GM21619 (cell line): ENCODE results near the gene HSD17B1.
"Not testable (repeated sequence)": the region's sequence is repeated elsewhere in the genome, so short reads cannot be mapped to it uniquely, and the experiment has no call there.

ENCODE experiments used
- ATAC-seq: cut with Tn5 transposase; IDR thresholded peaks from one replicate; pipeline ENCODE4 v1.9.1; 2021; ENCODE audit not compliant: unreplicated experiment

HSD17B1 gene

DNA sequence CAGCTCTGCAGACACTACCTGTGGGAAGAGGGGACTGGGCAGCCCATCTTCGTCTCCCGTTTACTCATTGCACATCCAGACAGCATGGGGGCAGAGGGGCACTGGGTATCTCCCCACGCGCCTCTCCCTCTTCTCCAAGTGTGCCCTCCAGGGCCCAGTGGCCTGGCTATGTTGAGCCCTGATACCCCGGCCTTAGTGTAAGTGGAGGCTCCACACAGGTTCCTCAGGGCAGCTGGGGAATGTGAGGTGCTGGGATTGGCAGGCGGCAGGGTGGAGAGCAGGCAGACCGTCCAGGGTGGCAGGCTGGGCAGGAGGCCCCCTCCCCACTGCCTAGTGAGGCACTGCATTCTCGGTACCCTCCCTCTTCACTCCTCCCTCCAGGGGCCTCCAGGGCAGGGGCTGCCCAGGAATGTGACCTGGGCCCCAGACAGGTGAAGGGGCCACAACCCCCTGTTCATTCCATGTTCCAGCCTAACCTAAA lies 29.9 kb upstream of the HSD17B1 start:
- no peak for ATAC-seq

DNA sequence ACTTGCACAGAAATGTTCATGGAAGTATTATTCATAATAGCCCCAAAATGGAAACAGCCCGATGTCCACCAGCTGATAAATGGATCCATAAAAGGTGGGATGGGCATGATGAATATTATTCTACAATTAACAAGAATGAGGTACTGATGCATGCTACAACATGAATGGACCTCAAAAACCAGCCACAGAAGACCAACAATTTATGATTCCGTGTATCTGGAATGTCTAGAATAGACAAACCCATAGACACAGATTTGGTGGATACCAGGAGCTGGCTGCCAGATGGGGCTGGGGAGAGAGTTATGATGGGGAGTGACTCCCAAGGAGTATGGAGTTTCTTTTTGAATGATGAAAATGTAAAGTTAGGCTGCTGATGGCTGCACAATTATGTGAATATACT lies 27.5 kb upstream of the HSD17B1 start:
- no peak for ATAC-seq

DNA sequence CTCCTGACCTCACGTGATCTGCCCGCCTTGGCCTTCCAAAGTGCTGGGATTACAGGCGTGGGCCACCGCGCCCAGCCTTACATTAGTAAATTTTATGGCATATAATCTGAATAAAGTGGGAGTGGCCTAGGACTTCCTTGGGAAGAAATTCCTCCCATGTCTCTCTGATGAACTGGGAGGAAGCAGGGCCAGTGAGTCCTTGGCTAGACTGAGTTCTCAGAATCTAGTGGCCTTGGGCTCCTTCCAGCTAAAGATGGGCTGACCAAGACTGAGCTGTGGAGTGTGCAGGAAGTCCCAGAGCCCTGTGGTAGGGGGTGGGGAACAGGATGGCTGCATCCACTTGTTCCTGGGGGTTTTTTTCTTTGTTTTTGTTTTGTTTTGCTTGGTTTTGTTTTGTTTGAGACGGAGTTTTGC lies 26.7 kb upstream of the HSD17B1 start:
- ATAC-seq: no peak

DNA sequence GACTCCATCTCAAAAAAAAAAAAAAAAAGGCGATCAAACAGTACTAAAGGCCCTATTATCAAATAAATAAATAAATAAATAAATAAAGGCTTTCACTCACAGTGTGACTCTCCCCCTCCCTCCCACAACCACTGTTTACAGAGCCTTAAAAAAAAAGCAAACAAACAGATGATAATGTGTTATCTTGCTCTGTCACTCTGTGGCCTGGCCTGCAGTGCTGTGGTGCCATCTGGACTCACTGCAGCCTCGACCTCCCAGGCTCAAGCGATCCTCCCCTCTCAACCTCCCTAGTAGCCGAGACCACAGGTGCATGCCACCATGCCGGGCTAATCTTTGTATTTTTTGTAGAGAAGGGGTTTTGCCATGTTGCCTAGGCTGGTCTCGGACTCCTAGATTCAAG lies 24.8 kb upstream of the HSD17B1 start:
- ATAC-seq: no peak

DNA sequence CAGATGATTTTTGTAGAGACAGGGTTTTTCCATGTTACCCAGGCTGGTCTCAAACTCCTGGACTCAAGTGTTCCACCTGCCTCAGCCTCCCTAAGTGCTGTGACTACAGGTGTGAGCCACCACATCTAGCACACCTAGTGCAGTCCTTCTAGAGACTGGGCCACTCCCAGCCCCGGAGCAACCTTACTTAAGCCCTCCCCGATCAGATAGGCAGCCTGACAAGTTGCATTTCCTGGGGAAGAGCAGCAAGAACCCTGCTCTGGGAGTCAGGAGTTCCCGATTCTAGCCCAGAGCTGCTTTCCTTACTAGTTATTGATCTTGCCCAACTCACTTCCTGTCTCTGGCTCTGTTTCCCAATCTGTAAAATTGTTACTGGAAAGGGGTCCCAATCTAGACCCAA lies 23.7 kb upstream of the HSD17B1 start:
- ATAC-seq: no peak

DNA sequence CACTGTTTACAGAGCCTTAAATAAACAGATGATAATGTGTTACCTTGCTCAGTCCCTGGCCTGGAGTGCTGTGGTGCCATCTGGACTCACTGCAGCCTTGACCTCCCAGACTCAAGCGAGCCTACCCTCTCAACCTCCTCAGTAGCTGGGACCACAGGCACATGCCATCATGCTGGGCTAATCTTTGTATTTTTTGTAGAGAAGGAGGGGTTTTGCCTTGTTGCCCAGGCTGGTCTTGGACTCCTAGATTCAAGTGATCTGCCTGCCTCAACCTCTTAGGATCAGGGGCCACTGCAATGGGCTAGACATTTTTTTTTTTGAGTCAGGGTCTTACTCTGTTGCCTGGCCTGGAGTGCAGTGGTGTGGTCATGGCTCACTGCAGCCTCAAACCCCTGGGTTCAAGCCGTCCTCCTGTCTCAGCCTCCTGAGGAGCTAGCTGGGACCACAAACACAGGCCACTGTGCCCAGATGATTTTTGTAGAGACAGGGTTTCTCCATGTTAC lies 21.7 kb upstream of the HSD17B1 start:
- no peak for ATAC-seq

DNA sequence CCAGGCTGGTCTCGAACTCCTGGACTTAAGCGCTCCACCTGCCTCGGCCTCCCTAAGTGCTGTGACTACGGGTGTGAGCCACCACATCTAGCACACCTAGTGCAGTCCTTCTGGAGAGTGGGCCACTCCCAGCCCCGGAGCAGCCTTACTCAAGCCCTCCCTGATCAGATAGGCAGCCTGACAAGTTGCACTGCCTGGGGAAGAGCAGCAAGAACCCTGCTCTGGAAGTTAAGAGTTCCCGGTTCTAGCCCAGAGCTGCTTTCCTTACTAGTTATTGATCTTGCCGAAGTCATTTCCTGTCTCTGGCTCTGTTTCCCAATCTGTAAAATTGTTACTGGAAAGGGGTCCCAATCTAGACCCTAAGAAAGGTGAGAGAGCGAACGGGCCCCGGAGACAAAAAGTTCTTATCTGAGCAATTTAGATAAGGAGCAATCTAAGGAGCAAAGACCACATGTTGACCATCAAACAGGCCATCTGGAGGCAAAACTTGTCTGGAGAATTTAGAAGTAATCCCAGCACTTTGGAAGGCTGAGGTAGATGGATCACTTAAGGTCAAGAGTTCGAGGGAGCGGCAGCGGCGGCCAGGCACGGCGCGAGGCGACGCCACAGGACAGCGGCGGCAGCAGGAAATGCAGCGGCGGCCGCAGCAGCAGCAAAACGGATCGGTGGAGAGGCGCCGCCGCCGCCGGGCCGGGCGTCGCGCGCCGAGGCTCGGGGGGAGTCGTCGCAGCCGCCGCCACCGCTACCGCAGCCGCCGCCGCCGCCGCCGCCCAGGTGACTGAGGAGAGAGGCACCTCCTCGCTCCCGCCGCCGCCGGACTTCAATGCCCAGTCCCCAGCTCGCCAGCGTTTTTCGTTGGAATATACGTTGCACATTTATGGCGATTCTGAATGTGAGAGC lies 21.0 kb upstream of the HSD17B1 start:
- no peak for ATAC-seq

DNA sequence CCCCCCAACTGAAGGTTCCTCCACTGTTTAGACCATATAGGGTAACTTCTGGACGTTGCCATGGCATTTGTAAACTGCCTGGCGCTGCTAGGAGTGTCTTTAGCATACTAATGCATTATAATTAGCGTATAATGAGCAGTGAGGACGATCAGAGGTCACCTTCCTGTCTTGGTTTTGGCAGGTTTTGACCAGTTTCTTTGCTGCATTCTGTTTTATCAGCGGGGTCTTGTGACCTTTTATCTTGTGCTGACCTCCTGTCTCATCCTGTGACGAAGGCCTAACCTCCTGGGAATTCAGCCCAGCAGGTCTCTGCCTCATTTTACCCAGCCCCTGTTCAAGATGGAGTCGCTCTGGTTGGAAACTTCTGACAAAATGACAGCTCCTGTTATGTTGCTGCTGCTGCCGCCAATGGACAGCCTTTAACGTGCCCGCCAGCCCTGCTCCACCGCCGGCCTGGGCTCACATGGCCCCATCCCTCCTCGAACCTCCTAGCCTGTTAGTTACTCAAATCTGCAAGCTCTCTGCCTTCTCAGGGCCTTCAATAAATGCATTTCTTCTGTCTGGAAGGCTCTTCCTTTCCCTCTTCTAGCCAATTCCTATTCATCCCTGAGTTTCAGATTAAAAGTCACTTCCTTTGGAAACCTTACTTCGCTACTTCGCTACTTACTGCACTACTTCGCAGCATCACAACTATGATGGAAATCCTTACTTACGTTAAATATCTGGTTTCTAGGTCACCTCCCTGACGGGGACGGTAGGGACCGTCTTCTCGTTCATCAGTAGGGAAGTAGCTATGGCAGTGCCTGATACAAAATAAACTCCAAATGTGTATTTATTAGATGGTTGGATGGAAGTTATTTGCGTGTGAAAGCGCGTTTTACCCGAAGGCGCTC lies 17.3 kb upstream of the HSD17B1 start:
- no peak for ATAC-seq

DNA sequence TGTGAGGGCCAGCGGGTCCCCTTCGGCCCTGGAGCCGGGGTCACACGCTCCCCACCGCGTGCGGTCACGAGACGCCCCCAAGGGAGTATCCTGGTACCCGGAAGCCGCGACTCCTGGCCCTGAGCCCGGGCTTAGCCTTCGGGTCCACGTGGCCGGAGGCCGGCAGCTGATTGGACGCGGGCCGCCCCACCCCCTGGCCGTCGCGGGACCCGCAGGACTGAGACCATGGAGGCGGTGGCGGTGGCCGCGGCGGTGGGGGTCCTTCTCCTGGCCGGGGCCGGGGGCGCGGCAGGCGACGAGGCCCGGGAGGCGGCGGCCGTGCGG lies 16.7 kb upstream of the HSD17B1 start, which contains the start of gene NAGLU:
NAGLU (plus strand) TSS at position 194 of the 324 bp plus-strand sequence; CDS start at position 226, 32 bp downstream.
- ATAC-seq: peak; percentile 78

DNA sequence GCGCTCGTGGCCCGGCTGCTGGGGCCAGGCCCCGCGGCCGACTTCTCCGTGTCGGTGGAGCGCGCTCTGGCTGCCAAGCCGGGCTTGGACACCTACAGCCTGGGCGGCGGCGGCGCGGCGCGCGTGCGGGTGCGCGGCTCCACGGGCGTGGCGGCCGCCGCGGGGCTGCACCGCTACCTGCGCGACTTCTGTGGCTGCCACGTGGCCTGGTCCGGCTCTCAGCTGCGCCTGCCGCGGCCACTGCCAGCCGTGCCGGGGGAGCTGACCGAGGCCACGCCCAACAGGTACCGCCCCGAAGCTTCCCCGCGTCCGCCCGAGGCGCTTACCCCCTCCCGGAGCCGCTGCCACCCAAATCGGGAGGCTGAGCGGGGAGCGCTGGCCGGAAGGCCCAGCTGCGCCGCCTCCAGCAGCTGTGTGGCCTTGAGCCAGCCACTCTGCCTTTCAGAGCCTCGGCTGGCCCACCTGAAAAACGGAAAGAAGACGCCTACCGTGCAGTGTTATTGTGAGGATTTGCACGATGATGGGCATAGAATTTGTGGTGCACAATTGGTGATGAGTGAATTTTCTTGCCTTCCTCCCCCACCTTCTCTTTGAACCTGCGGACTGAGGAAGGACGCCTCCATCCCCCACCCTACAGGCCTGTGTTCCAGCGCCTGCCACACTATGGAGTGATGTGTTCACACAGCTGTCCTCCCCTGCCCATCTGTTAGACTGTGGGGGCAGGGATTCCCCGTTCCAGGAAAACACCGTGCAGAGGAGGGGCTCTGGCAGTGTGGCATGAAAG lies 16.2 kb upstream of the HSD17B1 start:
- peak; percentile 57 for ATAC-seq

DNA sequence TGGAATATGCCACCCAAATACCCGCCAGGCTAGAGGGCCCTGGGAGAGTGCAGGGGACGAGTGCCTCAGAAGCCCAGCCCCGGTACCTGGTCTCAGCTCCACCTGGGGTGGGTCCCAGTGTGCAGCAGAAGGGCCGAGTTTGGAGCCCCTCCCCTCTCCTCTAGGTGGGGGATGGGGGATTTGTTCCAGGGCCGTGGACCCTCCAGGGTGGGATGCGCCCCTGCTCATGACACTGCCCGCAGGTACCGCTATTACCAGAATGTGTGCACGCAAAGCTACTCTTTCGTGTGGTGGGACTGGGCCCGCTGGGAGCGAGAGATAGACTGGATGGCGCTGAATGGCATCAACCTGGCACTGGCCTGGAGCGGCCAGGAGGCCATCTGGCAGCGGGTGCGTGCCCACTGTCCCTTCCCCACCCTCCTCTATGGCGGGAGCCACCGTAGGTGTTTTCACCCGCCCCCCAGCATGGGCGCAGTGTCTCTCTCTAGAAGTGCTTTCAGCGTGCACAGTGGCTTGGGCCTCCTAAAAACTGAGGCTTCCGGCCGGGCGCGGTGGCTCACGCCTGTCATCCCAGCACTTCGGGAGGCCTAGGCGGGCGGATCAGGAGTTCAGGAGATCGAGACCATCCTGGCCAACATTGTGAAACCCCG lies 15.4 kb upstream of the HSD17B1 start:
- no peak for ATAC-seq

DNA sequence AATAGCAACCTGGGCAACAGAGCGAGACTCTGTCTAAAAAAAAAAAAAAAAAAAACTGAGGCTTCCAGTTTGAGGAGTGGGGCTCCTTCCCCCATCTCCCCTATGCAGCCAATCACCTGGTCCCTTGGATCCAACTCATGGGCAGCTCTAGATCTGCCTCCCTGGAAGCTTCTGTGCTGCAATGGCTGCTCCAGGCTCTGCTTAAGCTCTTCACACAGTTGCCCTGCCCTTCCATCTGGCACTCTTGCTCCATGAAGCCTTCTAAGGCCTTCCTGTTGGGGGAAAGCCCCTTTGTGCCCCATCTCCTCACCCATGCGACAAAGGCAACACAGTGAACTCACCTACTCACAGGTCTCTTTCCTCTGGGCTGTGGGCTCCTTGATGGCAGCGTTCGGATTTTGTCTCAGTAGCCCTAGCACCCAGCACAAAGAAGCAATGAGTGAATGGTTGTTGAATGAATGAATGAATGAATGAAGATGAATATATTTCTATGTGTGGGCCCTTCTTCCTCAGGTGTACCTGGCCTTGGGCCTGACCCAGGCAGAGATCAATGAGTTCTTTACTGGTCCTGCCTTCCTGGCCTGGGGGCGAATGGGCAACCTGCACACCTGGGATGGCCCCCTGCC lies 14.8 kb upstream of the HSD17B1 start:
- no peak for ATAC-seq

DNA sequence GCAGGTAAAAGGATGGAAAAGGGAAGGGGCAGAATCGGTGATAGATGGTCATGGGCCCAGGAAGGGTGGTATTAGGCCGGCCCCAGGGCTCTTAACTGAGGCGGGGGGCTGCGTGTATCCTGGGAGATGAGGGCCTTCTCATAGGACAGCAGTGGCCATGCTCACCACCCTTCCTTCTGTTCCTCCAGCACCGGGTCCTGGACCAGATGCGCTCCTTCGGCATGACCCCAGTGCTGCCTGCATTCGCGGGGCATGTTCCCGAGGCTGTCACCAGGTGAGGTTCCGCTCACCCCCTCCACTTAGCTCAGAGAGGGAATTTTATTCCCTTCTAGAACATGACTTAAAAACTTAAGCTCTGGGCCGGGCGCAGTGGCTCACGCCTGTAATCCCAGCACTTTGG lies 14.2 kb upstream of the HSD17B1 start:
- no peak for ATAC-seq

DNA sequence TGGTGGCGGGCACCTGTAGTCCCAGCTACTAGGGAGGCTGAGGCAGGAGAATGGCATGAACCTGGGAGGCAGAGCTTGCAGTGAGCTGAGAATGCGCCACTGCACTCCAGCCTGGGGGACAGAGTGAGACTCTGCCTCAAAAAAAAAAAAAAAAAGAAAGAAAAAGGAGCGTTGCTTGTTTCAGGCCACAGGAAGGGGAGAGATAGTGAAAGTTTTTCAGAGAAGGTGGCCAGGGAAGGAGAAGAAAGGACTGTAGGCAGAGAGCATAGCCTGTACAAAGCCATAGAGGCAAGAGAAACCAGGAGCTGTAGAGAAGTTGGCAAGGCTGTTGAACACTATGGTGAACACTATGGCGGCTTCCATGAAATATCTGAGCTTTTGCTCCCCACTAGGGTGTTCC lies 12.2 kb upstream of the HSD17B1 start:
- not testable (repeated sequence) for ATAC-seq

DNA sequence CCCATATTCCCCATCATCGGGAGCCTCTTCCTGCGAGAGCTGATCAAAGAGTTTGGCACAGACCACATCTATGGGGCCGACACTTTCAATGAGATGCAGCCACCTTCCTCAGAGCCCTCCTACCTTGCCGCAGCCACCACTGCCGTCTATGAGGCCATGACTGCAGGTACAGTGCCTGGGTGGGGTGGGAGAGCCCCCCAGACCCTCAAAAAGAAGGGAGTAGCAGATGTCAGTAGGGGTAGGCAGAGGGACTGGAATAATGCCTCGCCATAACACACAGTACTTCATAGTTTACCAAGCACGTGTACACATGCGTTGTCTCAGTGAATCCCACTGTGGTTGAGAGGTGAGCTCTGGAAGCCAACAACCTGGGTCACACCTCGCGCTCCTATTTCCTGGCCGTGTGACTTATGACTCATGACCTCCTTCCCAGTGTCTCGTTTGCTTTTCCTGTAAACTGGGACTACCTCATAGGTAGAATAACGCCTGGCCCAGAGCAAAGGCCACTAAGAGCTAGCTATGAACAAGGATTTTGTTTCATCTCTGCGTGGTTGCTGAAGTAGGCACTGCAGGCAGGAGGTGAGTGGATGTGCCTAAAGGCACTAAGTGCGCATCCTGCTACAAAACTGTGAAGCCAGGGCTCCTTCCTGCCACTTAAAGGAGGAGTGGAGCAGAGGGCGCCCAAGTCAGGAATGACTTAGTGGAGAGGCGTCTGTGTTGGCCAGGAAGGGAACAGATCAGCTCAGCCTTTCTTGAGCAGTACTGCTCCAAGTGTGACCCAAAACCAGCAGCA lies 11.5 kb upstream of the HSD17B1 start:
- ATAC-seq: no peak

DNA sequence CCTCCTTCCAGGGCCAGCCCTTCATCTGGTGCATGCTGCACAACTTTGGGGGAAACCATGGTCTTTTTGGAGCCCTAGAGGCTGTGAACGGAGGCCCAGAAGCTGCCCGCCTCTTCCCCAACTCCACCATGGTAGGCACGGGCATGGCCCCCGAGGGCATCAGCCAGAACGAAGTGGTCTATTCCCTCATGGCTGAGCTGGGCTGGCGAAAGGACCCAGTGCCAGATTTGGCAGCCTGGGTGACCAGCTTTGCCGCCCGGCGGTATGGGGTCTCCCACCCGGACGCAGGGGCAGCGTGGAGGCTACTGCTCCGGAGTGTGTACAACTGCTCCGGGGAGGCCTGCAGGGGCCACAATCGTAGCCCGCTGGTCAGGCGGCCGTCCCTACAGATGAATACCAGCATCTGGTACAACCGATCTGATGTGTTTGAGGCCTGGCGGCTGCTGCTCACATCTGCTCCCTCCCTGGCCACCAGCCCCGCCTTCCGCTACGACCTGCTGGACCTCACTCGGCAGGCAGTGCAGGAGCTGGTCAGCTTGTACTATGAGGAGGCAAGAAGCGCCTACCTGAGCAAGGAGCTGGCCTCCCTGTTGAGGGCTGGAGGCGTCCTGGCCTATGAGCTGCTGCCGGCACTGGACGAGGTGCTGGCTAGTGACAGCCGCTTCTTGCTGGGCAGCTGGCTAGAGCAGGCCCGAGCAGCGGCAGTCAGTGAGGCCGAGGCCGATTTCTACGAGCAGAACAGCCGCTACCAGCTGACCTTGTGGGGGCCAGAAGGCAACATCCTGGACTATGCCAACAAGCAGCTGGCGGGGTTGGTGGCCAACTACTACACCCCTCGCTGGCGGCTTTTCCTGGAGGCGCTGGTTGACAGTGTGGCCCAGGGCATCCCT lies 9.3 kb upstream of the HSD17B1 start:
- ATAC-seq: no peak

DNA sequence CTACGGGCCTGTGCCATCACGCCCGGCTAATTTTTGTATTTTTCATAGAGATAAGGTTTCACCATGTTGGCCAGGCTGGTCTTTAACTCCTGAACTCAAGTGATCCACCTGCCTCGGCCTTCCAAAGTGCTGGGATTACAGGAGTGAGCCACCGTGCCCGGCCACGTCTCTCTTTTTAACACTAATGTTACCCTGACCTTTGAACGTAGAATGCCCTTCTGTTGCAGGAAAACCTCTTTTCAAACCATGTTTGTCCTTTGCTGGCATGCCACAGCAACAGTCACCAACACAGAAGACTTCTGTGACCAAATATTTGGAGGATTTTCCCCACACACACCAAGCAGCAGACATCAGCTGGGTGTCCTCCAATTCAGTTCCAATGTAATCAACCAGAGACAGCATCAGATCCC lies 7.8 kb upstream of the HSD17B1 start:
- no peak for ATAC-seq
